ENCODE measurements around the gene VCAM1. TPM values are rescaled to one million over a fixed set of nuclear protein-coding genes. Genes with fewer than 3 reads are reported as not detected.

Gene VCAM1, protein sequence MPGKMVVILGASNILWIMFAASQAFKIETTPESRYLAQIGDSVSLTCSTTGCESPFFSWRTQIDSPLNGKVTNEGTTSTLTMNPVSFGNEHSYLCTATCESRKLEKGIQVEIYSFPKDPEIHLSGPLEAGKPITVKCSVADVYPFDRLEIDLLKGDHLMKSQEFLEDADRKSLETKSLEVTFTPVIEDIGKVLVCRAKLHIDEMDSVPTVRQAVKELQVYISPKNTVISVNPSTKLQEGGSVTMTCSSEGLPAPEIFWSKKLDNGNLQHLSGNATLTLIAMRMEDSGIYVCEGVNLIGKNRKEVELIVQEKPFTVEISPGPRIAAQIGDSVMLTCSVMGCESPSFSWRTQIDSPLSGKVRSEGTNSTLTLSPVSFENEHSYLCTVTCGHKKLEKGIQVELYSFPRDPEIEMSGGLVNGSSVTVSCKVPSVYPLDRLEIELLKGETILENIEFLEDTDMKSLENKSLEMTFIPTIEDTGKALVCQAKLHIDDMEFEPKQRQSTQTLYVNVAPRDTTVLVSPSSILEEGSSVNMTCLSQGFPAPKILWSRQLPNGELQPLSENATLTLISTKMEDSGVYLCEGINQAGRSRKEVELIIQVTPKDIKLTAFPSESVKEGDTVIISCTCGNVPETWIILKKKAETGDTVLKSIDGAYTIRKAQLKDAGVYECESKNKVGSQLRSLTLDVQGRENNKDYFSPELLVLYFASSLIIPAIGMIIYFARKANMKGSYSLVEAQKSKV
- polyA plus RNA-seq (3.2 and 5.2 TPM in 2 replicates), polyA minus RNA-seq (8.5 and 10.2 TPM in 2 replicates)

DNA sequence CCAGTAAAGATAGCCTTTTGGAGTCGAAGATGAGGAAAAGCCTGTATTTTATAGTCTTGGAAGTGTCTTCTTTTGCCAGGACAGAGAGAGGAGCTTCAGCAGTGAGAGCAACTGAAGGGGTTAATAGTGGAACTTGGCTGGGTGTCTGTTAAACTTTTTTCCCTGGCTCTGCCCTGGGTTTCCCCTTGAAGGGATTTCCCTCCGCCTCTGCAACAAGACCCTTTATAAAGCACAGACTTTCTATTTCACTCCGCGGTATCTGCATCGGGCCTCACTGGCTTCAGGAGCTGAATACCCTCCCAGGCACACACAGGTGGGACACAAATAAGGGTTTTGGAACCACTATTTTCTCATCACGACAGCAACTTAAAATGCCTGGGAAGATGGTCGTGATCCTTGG lies at the start of gene VCAM1:
VCAM1 (plus strand) TSS at position 253 of the 400 bp plus-strand sequence; CDS start at position 372, 119 bp downstream.
- Histone ChIP-seq H3K9me3 (ENCODE audit: low read length) (no peaks in the 10 kb centered on the region), H3K4me2 (ENCODE audit: low read length) (no peak within 1 kb of the TSS), H3K36me3 (ENCODE audit: insufficient read depth, low read length) (no peaks in the 10 kb centered on the region), H4K20me1 (ENCODE audit: insufficient read depth) (no peaks in the 10 kb centered on the region), H3K9me2 (ENCODE audit: insufficient read depth, low read length) (no peaks in the 10 kb centered on the region), H3K79me2 (replicated peaks; ENCODE audit: insufficient read depth, low read length) (no peaks in the 10 kb centered on the region), H3K27ac (ENCODE audit: low read length) (no peak within 1 kb of the TSS), H3K27me3 (ENCODE audit: insufficient read depth, low read depth, low read length) (no peaks in the 10 kb centered on the region), H3F3A (ENCODE audit: insufficient read depth, low read length, poor library complexity, severe bottlenecking) (no peaks in the 10 kb centered on the region), H3K4me3 (ENCODE audit: low read length) (no peak within 1 kb of the TSS), H3K9ac (ENCODE audit: low read length) (no peak within 1 kb of the TSS), H2AFZ (ENCODE audit: low read depth, low read length) (no peak within 1 kb of the TSS)
- TF ChIP-seq EZH2 (IDR thresholded peaks at IDR 0.05; ENCODE audit: borderline replicate concordance, insufficient read depth, low read length, poor library complexity, severe bottlenecking) (no peak), RAD21 (conservative IDR thresholded peaks at IDR 0.05) (no peak), POLR2AphosphoS5 (IDR thresholded peaks at IDR 0.05) (no peak), EP300 (conservative IDR thresholded peaks at IDR 0.05; ENCODE audit: poor library complexity, severe bottlenecking) (no peak), MXI1 (conservative IDR thresholded peaks at IDR 0.05; ENCODE audit: poor library complexity, severe bottlenecking) (no peak), SMC3 (conservative IDR thresholded peaks at IDR 0.05; ENCODE audit: poor library complexity) (no peak), TAF1 (IDR thresholded peaks at IDR 0.05; ENCODE audit: low read depth) (no peak)
- TF ChIP-seq, protein P1, sequence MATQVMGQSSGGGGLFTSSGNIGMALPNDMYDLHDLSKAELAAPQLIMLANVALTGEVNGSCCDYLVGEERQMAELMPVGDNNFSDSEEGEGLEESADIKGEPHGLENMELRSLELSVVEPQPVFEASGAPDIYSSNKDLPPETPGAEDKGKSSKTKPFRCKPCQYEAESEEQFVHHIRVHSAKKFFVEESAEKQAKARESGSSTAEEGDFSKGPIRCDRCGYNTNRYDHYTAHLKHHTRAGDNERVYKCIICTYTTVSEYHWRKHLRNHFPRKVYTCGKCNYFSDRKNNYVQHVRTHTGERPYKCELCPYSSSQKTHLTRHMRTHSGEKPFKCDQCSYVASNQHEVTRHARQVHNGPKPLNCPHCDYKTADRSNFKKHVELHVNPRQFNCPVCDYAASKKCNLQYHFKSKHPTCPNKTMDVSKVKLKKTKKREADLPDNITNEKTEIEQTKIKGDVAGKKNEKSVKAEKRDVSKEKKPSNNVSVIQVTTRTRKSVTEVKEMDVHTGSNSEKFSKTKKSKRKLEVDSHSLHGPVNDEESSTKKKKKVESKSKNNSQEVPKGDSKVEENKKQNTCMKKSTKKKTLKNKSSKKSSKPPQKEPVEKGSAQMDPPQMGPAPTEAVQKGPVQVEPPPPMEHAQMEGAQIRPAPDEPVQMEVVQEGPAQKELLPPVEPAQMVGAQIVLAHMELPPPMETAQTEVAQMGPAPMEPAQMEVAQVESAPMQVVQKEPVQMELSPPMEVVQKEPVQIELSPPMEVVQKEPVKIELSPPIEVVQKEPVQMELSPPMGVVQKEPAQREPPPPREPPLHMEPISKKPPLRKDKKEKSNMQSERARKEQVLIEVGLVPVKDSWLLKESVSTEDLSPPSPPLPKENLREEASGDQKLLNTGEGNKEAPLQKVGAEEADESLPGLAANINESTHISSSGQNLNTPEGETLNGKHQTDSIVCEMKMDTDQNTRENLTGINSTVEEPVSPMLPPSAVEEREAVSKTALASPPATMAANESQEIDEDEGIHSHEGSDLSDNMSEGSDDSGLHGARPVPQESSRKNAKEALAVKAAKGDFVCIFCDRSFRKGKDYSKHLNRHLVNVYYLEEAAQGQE (IDR thresholded peaks at IDR 0.05; ENCODE audit: borderline replicate concordance): no peak
- TF ChIP-seq, protein P2, sequence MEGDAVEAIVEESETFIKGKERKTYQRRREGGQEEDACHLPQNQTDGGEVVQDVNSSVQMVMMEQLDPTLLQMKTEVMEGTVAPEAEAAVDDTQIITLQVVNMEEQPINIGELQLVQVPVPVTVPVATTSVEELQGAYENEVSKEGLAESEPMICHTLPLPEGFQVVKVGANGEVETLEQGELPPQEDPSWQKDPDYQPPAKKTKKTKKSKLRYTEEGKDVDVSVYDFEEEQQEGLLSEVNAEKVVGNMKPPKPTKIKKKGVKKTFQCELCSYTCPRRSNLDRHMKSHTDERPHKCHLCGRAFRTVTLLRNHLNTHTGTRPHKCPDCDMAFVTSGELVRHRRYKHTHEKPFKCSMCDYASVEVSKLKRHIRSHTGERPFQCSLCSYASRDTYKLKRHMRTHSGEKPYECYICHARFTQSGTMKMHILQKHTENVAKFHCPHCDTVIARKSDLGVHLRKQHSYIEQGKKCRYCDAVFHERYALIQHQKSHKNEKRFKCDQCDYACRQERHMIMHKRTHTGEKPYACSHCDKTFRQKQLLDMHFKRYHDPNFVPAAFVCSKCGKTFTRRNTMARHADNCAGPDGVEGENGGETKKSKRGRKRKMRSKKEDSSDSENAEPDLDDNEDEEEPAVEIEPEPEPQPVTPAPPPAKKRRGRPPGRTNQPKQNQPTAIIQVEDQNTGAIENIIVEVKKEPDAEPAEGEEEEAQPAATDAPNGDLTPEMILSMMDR (IDR thresholded peaks at IDR 0.05; ENCODE audit: poor library complexity, severe bottlenecking): no peak

DNA sequence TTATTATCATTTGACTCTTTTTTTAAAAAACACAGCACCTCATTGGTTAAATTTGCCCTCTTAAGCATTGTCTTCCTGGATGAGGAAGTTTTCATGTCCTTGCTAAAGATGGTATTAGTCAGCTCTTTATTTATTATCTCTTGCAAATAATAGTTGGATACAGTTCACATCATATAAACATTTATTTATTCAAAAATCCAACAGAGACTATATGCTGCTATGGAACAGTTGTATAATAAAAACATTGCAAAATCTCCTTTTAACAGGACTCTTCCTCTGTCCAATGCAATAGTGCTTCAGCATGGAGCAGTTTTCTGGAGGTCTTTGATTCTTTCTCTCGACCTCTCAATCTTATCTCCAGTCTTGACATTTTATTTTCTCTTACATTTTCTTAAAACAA lies 49.5 kb upstream of the VCAM1 start:
- Histone ChIP-seq H3K9me3 (ENCODE audit: low read length) (no peaks in the 10 kb centered on the region), H4K20me1 (ENCODE audit: insufficient read depth) (no peaks in the 10 kb centered on the region), H3K79me2 (replicated peaks; ENCODE audit: insufficient read depth, low read length) (no peaks in the 10 kb centered on the region), H3K4me3 (ENCODE audit: low read length) (no peak overlapping the region), H3F3A (ENCODE audit: insufficient read depth, low read length, poor library complexity, severe bottlenecking) (no peaks in the 10 kb centered on the region), H2AFZ (ENCODE audit: low read depth, low read length) (no peak overlapping the region), H3K4me2 (ENCODE audit: low read length) (no peak overlapping the region), H3K36me3 (ENCODE audit: insufficient read depth, low read length) (no peaks in the 10 kb centered on the region), H3K27ac (ENCODE audit: low read length) (no peak overlapping the region), H3K27me3 (ENCODE audit: insufficient read depth, low read depth, low read length) (no peaks in the 10 kb centered on the region), H3K9me2 (ENCODE audit: insufficient read depth, low read length) (no peaks in the 10 kb centered on the region), H3K9ac (ENCODE audit: low read length) (no peak overlapping the region)
- TF ChIP-seq POLR2AphosphoS5 (IDR thresholded peaks at IDR 0.05) (no peak), MXI1 (conservative IDR thresholded peaks at IDR 0.05; ENCODE audit: poor library complexity, severe bottlenecking) (no peak), EZH2 (IDR thresholded peaks at IDR 0.05; ENCODE audit: borderline replicate concordance, insufficient read depth, low read length, poor library complexity, severe bottlenecking) (no peak), SMC3 (conservative IDR thresholded peaks at IDR 0.05; ENCODE audit: poor library complexity) (no peak), EP300 (conservative IDR thresholded peaks at IDR 0.05; ENCODE audit: poor library complexity, severe bottlenecking) (no peak), TAF1 (IDR thresholded peaks at IDR 0.05; ENCODE audit: low read depth) (no peak), RAD21 (conservative IDR thresholded peaks at IDR 0.05) (no peak)
- TF ChIP-seq, protein P2 (IDR thresholded peaks at IDR 0.05; ENCODE audit: poor library complexity, severe bottlenecking): no peak
- TF ChIP-seq, protein P1 (IDR thresholded peaks at IDR 0.05; ENCODE audit: borderline replicate concordance): no peak

All from neural cell (in vitro differentiated cells).